Ovary (tissue), 9 donors: ENCODE results near the gene THADA. TPM values are rescaled to one million over a fixed set of nuclear protein-coding genes. Genes with fewer than 3 reads are reported as not detected.

Source experiments
- DNase-seq, 5 donors: peaks; one replicate each; pipeline ENCODE4 v3.0.0-alpha.2; 2019 to 2020
- H3K27ac ChIP-seq, 2 donors: fragments of 200-600 bp; one replicate each; pipeline versions ENCODE4 v1.5.1 to v1.8.0; 2019 to 2022
- H3K27me3 ChIP-seq: fragments of 200-600 bp; one replicate; pipeline ENCODE4 v1.8.0; 2022
- H3K36me3 ChIP-seq: fragments of 200-600 bp; sonication (generic); one replicate; pipeline ENCODE4 v1.5.1; 2019
- H3K4me1 ChIP-seq: one replicate; pipeline ENCODE4 v1.8.1; 2013; ENCODE audit warnings: mild to moderate bottlenecking, moderate library complexity; ENCODE audit not compliant: insufficient read depth
- H3K4me3 ChIP-seq: fragments of 200-600 bp; sonication (generic); one replicate; pipeline ENCODE4 v1.5.1; 2017
- H3K9me3 ChIP-seq, 2 donors: fragments of 200-600 bp in 1 of 2; sonication (generic) in 1 of 2; one replicate each; pipeline versions ENCODE4 v1.5.1 to v1.8.1; 2013 to 2019; ENCODE audit warnings: mild to moderate bottlenecking in 1 of 2, moderate library complexity in 1 of 2
- CTCF ChIP-seq, 3 donors: fragments of 450-650 bp in 2 of 3; fragments of 200-600 bp in 1 of 3; IDR thresholded peaks; one replicate each; pipeline versions ENCODE4 v1.5.1 to v1.8.0; 2016 to 2022; ENCODE audit warnings: antibody characterized with exemption in 3 of 3, mild to moderate bottlenecking in 1 of 3
- EP300 ChIP-seq: sonication (generic); formaldehyde crosslinking; IDR thresholded peaks from one replicate; pipeline ENCODE4 v1.6.1; 2017; ENCODE audit warnings: antibody characterized with exemption
- POLR2A ChIP-seq: fragments of 450-650 bp; IDR thresholded peaks from one replicate; pipeline ENCODE4 v1.6.1; 2017; ENCODE audit warnings: antibody characterized with exemption, mild to moderate bottlenecking, moderate library complexity
- WGBS, 3 donors: extraction: QIAGEN DNeasy Blood & Tissue Kit in 1 of 3; methylation state at CpG; one replicate each; pipeline versions ENCODE4 v1.1.5 to v1.1.7; 2013 to 2017; 5-methylcytosine and 5-hydroxymethylcytosine counted together
- intact Hi-C, 4 donors: fragments of 100-400 bp; cut with DNase I; formaldehyde crosslinking; loops; one replicate each; pipeline versions ENCODE4 v1.11.0 to v1.15.1; 2022 to 2023
- polyA plus RNA-seq, 2 donors: library from polyadenylated mRNA; stranded (reverse); fragments of 200-250 nt in 1 of 2; fragments of 350-450 nt in 1 of 2; fragmentation: Illumina TruSeq in 1 of 2; extraction: RNeasy Lipid Tissue Mini Kit (QIAGEN cat#74804) in 1 of 2; gene quantifications; one replicate each; pipeline ENCODE4 v1.2.3, GENCODE V29; 2013 to 2014
- total RNA-seq, 7 donors: library from RNA; depleted of rRNA in 2 of 7; stranded (reverse); fragments of >200 nt in 2 of 7; fragmentation: NEBNext Ultra II Directional in 3 of 7; extraction: Animal tissue kit (Norgen Biotek cat#: 25700) in 3 of 7; gene quantifications; one replicate each; pipeline versions ENCODE4 v1.1.0 to v1.2.4, GENCODE V29; 2016 to 2023
- donor health status: DM: no; HTN: no; CAD: no; lungs with moderate emphysema.
- donor health status: DM: no; HTN: no; CAD: no.
- donor health status: Bipolar disorder and iron deficiency.
- donor health status: DM: yes; HTN: yes; CAD: no.
- donor health status: DM: no; HTN: no; CAD: no.
- donor health status: DM: yes; HTN: yes; CAD: no.

The THADA gene
- total and polyA plus RNA-seq, 9 donors = 14.0 to 46.8 (median 28.6) TPM

GRCh38 chr2:43611987-43612894, 16.4 kb upstream of the THADA start:
- no peaks in the 10 kb centered on the region for H3K9me3 ChIP-seq
- no peak overlapping the region for H3K4me3 ChIP-seq
- no peaks in the 10 kb centered on the region for H3K27me3 ChIP-seq
- intact Hi-C loops = loop anchor here in 2 of 4 donors (10.0 kb wide), 2 partner anchors 263 to 313 kb away; no protein-coding TSS in a partner anchor
- WGBS, 3 donors = 42 to 47% (median 42%) methylated on average over 14 of the region's 14 CpGs
- peak; percentile 68 to 84 (median 76) for DNase-seq
- no peaks in the 10 kb centered on the region for H3K36me3 ChIP-seq
- H3K4me1 ChIP-seq = peaks cover 2% of the 10 kb centered on the region
- TF ChIP-seq CTCF (IDR thresholded peaks at IDR 0.05) (peak in 2 of 3 donors; percentile 60 to 84), EP300 (no peak), POLR2A (no peak)
- H3K27ac ChIP-seq = no peak overlapping the region

DNA sequence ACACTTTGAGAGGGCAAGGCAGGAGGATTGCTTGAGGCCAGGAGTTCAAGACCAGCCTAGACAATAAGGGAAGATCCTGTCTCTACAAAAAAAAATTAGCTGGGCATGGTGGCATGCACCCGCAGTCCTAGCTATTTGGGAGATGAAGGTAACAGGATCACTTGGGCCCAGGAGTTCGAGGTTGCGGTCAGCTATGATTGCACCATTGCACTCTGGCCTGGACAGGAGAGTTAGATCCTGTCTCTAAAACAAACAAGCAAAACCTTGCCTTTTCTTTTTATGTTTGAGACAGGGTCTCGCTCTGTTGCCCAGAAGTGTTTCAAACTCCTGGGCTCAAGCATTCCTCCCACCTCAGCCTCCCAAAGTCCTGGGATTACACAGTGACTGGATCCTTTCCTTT, 14.5 kb upstream of the THADA start:
- 91 to 93% (median 91%) methylated on average over 4 of the region's 4 CpGs for WGBS, 3 donors
- TF ChIP-seq POLR2A (no peak), EP300 (no peak), CTCF (IDR thresholded peaks at IDR 0.05) (no peak)
- H3K4me3 ChIP-seq = no peak overlapping the region
- intact Hi-C loops = loop anchor here in 2 of 4 donors (10.0 kb wide), 2 partner anchors 264 to 314 kb away; no protein-coding TSS in a partner anchor
- H3K27ac ChIP-seq = no peak overlapping the region
- no peaks in the 10 kb centered on the region for H3K27me3 ChIP-seq
- DNase-seq = no peak
- H3K4me1 ChIP-seq = peaks cover 2% of the 10 kb centered on the region
- no peaks in the 10 kb centered on the region for H3K9me3 ChIP-seq
- H3K36me3 ChIP-seq = no peaks in the 10 kb centered on the region

DNA sequence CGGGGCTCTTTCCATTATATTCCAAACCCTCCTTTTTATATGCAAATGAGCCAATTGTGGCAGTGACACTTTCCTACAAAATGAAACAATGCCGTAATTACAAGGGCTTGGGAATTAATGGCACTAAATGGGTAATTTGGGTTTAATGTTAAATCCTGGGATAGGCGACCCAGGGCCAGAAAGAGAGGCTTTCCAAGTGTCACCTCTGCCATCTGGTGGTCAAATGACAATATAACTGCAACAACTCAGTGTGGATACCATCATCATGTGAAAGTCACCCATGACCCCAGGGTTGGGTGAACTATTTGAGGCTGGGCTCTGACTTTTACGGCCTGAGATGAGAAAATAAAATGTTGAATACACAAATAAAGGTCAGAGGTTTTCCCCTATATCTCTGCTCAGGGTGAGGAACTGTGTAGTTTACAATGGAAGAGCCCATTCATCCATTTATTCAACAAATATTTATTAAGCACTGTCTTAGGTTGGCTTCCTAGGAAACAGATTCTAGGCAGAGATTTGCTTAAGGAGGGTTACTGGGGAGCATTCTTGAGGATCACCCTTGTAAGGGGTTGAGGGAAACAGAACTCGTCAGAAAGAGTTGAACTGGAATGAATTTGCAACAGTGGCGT, 13.6 kb upstream of the THADA start:
- WGBS, 3 donors = 56 to 66% (median 65%) methylated on average over 6 of the region's 6 CpGs
- Histone ChIP-seq H3K4me1 (peaks cover 2% of the 10 kb centered on the region), H3K36me3 (no peaks in the 10 kb centered on the region), H3K9me3 (no peaks in the 10 kb centered on the region), H3K4me3 (no peak overlapping the region), H3K27me3 (no peaks in the 10 kb centered on the region), H3K27ac (no peak overlapping the region)
- peak in 1 of 5 donors; percentile 48 for DNase-seq
- intact Hi-C loops = no loop called here
- TF ChIP-seq CTCF (IDR thresholded peaks at IDR 0.05) = peak; percentile 27 to 42 (median 42)
- TF ChIP-seq POLR2A = no peak

GRCh38 chr2:43605851-43606250, 10.0 kb upstream of the THADA start:
- H3K27ac ChIP-seq = no peak overlapping the region
- no peak for TF ChIP-seq POLR2A
- TF ChIP-seq CTCF (IDR thresholded peaks at IDR 0.05) = no peak
- TF ChIP-seq EP300 = no peak
- H3K36me3 ChIP-seq = no peaks in the 10 kb centered on the region
- H3K4me3 ChIP-seq = no peak overlapping the region
- DNase-seq = no peak
- intact Hi-C loops = no loop called here
- 83 to 87% (median 84%) methylated on average over 5 of the region's 5 CpGs for WGBS, 3 donors
- no peaks in the 10 kb centered on the region for H3K27me3 ChIP-seq
- H3K4me1 ChIP-seq = no peaks in the 10 kb centered on the region
- no peaks in the 10 kb centered on the region for H3K9me3 ChIP-seq
